ENCODE data around the gene PFN4.

Gene PFN4

DNA sequence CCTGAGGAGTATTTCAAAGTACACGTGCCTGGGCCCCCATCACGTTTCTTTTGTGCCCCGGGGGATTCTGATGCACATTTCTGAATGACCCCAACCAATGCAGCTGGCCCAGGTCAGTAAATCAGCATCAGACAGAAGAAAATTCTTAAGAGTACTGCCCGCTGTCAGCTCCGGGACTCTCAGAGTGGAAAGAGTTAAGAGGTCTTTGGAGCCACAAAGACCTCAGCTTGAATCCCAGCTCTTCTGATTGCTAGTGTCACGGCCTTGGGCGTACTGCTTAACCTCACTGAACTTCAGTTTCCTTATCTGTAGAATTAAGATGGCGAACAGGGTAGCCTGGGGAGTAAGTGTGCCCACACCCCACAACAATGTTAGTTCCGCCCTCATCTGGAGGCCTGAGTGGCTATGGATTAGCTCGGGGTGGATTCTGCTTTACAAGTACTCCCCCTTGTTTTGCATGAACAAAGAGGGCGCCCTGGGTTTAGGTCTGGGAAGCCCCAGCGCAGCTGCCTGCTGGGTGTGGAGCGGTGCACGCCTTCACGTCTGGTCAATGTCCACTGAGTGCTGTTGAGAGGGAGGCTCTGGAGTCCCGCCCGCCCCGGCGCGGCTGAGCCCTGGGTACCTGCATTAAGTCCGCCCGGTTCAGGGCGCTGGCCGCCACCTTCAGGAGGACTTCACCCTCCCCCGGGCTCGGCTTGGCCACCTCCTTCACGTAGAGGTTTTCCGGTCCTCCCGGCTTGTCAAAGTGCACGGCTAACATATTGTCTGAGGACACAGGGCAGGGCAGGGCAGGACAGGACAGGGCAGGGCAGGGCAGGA lies 39.4 kb downstream of the PFN4 start:
- peak overlapping the region; percentile 73 for H3K4me3 ChIP-seq (ENCODE audit: low read depth, low read length)
- TF ChIP-seq, protein P1, sequence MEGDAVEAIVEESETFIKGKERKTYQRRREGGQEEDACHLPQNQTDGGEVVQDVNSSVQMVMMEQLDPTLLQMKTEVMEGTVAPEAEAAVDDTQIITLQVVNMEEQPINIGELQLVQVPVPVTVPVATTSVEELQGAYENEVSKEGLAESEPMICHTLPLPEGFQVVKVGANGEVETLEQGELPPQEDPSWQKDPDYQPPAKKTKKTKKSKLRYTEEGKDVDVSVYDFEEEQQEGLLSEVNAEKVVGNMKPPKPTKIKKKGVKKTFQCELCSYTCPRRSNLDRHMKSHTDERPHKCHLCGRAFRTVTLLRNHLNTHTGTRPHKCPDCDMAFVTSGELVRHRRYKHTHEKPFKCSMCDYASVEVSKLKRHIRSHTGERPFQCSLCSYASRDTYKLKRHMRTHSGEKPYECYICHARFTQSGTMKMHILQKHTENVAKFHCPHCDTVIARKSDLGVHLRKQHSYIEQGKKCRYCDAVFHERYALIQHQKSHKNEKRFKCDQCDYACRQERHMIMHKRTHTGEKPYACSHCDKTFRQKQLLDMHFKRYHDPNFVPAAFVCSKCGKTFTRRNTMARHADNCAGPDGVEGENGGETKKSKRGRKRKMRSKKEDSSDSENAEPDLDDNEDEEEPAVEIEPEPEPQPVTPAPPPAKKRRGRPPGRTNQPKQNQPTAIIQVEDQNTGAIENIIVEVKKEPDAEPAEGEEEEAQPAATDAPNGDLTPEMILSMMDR (IDR thresholded peaks at IDR 0.05; ENCODE audit: low read depth, low read length): no peak

DNA sequence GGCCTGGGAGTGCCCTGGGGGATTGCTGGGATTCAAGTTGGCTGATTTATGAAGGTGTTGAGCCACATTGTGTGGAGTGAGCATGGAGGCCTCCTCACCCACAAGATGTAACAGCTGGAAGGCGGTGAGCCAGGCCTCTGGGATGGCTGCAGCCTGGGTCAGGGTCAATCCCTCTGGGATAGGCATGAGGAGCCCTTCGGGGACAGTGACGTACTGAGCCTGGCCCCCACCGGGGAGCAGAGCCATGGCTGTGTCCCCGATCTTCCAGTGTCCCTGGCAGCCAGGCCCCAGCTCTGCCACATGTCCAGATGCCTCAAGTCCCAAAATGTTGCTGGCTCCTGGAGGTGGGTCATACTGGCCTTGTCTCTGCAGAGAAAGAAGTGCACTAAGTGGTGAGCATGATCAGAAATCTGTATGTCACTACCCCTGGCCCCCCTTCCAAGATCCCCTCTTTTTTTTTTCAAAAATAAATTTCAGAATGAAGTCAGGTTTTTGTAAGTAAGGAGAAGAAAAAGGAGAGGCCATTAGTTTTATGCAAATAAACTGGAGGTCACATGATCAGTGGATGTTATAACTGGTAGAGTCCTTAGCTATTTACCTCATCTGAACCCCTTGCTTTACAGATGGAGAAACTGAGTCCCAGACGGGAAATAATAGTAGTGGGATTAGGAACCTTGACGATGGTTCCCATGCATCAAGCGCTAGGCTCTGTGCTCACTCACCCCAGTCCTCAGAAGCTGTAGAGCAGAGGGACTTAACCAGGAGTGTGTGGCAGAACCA lies 40.2 kb downstream of the PFN4 start:
- TF ChIP-seq, protein P1 (IDR thresholded peaks at IDR 0.05; ENCODE audit: low read depth, low read length): no peak
- H3K4me3 ChIP-seq (ENCODE audit: low read depth, low read length): peak overlapping the region; percentile 73

DNA sequence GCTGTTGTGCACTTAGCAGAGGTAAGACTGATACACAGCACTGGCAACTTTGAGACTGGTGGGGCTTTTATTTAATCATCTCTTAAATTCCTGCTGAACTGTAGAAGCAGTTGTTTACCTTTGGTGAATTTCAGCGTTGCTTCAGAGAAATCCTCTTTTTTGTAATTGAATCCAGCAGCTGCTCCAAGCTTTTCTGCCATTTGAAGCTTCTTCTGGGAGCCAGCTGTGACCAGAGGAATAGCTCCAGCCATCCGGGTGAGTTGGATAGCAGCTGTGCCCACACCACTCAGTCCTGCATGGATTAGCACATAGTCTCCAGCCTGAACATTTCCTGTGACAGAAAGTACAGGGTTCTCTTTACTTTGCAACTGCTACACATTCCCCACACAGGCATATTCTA lies 42.4 kb downstream of the PFN4 start:
- TF ChIP-seq, protein P1 (IDR thresholded peaks at IDR 0.05; ENCODE audit: low read depth, low read length): no peak
- H3K4me3 ChIP-seq (ENCODE audit: low read depth, low read length): no peak overlapping the region

- H3K4me3 ChIP-seq (ENCODE audit: low read depth, low read length): no peak overlapping the region; the same call in 1 of the 2 replicates
- TF ChIP-seq, protein P1 (IDR thresholded peaks at IDR 0.05; ENCODE audit: low read depth, low read length): no peak
Measured at GRCh38 chr2:24077879-24078278, 45.3 kb downstream of the PFN4 start.

DNA sequence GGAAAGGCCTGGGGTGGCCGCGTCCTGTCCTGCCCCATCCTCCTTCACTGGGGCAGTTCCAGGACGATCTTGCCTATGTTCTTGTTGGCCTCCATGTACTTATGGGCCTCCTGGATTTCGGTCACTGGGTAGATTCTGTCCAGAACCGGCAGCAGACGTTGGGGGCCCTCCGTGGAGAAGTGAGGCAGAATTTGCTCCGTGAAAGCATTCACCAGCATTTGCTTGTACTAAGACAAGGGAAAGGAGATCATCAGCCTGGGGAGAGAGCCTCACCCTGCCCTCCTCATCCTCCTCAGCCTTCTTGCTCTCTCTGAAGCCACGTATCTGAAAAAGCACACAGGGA lies 45.6 kb downstream of the PFN4 start:
- H3K4me3 ChIP-seq (ENCODE audit: low read depth, low read length): peak overlapping the region; percentile 94
- TF ChIP-seq, protein P1 (IDR thresholded peaks at IDR 0.05; ENCODE audit: low read depth, low read length): no peak

- TF ChIP-seq, protein P1 (IDR thresholded peaks at IDR 0.05; ENCODE audit: low read depth, low read length): no peak
- H3K4me3 ChIP-seq (ENCODE audit: low read depth, low read length): peak overlapping the region; percentile 94
Measured at GRCh38 chr2:24076849-24077534, 46.1 kb downstream of the PFN4 start.
